PC-9 (cell line): ENCODE results near the gene EFHC1.

ENCODE experiments used
- CTCF ChIP-seq: fragments of 200-600 bp; sonication (generic); conservative IDR thresholded peaks from 2 replicates; pipeline ENCODE4 v1.6.1; 2017; ENCODE audit warnings: mixed run types, antibody characterized with exemption, mild to moderate bottlenecking, moderate library complexity
- EZH2 ChIP-seq: fragments of 200-600 bp; sonication (generic); IDR thresholded peaks from 2 replicates; pipeline ENCODE4 v1.8.0; 2017; ENCODE audit warnings: antibody characterized with exemption, low read depth

- TF ChIP-seq CTCF (no peak), EZH2 (no peak)
Observed at GRCh38 chr6:52426667-52427066, 6.5 kb downstream of the EFHC1 start.
